Stomach (tissue), 9 donors: ENCODE data around the gene LITAFD. TPM values are rescaled to one million over a fixed set of nuclear protein-coding genes. Genes with fewer than 3 reads are reported as not detected.

Experiments used
- DNase-seq, 2 donors: peaks; one replicate each; pipeline versions ENCODE4 v3.0.0 to v3.0.0-alpha.2; 2013 to 2019
- H3K27ac ChIP-seq, 5 donors: fragments of 200-600 bp in 4 of 5; sonication (generic) in 4 of 5; one replicate each; pipeline ENCODE4 v1.5.1; 2013 to 2019; ENCODE audit warnings: mild to moderate bottlenecking in 1 of 5, moderate library complexity in 1 of 5
- H3K27me3 ChIP-seq, 3 donors: fragments of 200-600 bp; sonication (generic); one replicate each; pipeline ENCODE4 v1.5.1; 2017 to 2019; ENCODE audit warnings: mixed run types in 1 of 3
- H3K36me3 ChIP-seq, 4 donors: fragments of 200-600 bp; sonication (generic); 1 replicate in 3 of 4; 2 replicates in 1 of 4; pipeline ENCODE4 v1.5.1; 2016 to 2019
- H3K4me1 ChIP-seq, 4 donors: fragments of 200-600 bp; sonication (generic); one replicate each; pipeline ENCODE4 v1.5.1; 2016 to 2019
- H3K4me3 ChIP-seq, 4 donors: fragments of 200-600 bp; sonication (generic) in 3 of 4; one replicate each; pipeline ENCODE4 v1.5.1; 2016 to 2019; ENCODE audit warnings: mild to moderate bottlenecking in 1 of 4
- H3K9me3 ChIP-seq, 4 donors: fragments of 200-600 bp; sonication (generic); one replicate each; pipeline ENCODE4 v1.5.1; 2016 to 2019
- EP300 ChIP-seq: sonication (generic); formaldehyde crosslinking; IDR thresholded peaks from one replicate; pipeline ENCODE4 v1.6.1; 2017; ENCODE audit warnings: antibody characterized with exemption
- POLR2A ChIP-seq, 4 donors: fragments of 450-650 bp; IDR thresholded peaks; one replicate each; pipeline ENCODE4 v1.6.1; 2016; ENCODE audit warnings: antibody characterized with exemption in 4 of 4, control low read depth in 2 of 4, mild to moderate bottlenecking in 1 of 4, moderate library complexity in 1 of 4
- POLR2AphosphoS5 ChIP-seq, 3 donors: sonication (generic); formaldehyde crosslinking; IDR thresholded peaks; one replicate each; pipeline ENCODE4 v1.6.1; 2016; ENCODE audit warnings: antibody characterized with exemption in 3 of 3
- WGBS, 5 donors: extraction: QIAGEN DNeasy Blood & Tissue Kit in 3 of 5; methylation state at CpG; one replicate each; pipeline versions ENCODE4 v1.1.5 to v1.1.7; 2013 to 2018; 5-methylcytosine and 5-hydroxymethylcytosine counted together
- intact Hi-C: fragments of 100-400 bp; cut with DNase I; formaldehyde crosslinking; loops from one replicate; pipeline ENCODE4 v1.15.1; 2023; ENCODE audit warnings: low total_unique reads
- polyA plus RNA-seq, 3 donors: library from polyadenylated mRNA; stranded (reverse); fragments of 200-250 nt; gene quantifications; one replicate each; pipeline ENCODE4 v1.2.3, GENCODE V29; 2013
- total RNA-seq, 5 donors: library from RNA; depleted of rRNA; stranded (reverse); fragments of >200 nt; gene quantifications; one replicate each; pipeline versions ENCODE4 v1.1.0 to v1.2.3, GENCODE V29; 2014 to 2016
- TF ChIP-seq, protein P1 (sequence below), 7 experiments: fragments of 450-650 bp in 4 of 7; fragments of 200-600 bp in 3 of 7; sonication (generic) in 3 of 7; IDR thresholded peaks; one replicate each; pipeline ENCODE4 v1.5.1; 2016 to 2019; ENCODE audit warnings: antibody characterized with exemption in 7 of 7, control low read depth in 2 of 7, mild to moderate bottlenecking in 1 of 7
- donor health status: healthy with polysubstance abuse.
- donor health status: Bipolar disorder and iron deficiency.
- donor health status: healthy.

Gene LITAFD
- total and polyA plus RNA-seq, 8 donors = not detected

DNA sequence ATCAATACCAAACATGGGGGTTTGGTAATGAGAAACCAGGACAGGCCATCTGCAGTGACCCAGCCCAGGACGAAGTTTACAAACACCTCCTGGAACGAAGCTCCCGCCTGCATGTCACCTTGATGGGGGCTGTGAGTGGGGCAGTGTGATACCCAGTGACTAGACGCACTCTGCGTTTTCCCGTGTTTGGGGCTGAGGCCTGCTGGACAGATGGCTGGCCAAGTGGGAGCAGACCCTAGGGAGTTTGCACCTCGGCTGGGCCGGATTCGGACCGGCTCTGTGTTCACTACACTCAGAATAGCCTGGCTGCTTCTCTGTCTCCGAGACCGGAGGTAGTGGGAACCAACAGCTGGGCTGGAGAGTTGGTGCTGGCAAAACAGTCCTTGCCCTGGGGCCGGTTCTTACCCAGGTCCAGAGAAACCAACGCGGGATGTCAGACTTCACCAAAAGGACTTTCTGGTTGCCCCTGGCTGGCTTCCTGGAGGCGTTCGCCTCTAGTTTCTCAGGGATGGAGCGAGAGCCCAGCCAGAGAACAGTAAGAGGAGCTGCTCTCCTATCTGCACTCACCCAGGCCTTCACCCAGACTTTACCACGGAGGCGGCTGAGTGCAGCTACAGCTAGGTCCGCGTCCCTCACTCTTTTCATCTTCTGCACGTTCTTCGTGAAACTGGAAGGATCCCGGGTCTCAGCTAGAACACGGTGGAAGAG, 33.8 kb upstream of the LITAFD start:
- intact Hi-C loops = no loop called here
- H3K4me1 ChIP-seq = peaks cover 5 to 37% (median 19%) of the 10 kb centered on the region in 4 donors
- no peaks in the 10 kb centered on the region for H3K27me3 ChIP-seq
- no peak overlapping the region for H3K27ac ChIP-seq
- H3K36me3 ChIP-seq = peaks cover 14 to 75% (median 66%) of the 10 kb centered on the region in 4 donors
- H3K4me3 ChIP-seq = no peak overlapping the region
- no peak for DNase-seq
- TF ChIP-seq, protein P1, sequence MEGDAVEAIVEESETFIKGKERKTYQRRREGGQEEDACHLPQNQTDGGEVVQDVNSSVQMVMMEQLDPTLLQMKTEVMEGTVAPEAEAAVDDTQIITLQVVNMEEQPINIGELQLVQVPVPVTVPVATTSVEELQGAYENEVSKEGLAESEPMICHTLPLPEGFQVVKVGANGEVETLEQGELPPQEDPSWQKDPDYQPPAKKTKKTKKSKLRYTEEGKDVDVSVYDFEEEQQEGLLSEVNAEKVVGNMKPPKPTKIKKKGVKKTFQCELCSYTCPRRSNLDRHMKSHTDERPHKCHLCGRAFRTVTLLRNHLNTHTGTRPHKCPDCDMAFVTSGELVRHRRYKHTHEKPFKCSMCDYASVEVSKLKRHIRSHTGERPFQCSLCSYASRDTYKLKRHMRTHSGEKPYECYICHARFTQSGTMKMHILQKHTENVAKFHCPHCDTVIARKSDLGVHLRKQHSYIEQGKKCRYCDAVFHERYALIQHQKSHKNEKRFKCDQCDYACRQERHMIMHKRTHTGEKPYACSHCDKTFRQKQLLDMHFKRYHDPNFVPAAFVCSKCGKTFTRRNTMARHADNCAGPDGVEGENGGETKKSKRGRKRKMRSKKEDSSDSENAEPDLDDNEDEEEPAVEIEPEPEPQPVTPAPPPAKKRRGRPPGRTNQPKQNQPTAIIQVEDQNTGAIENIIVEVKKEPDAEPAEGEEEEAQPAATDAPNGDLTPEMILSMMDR (IDR thresholded peaks at IDR 0.05) = no peak
- TF ChIP-seq POLR2AphosphoS5 (IDR thresholded peaks at IDR 0.05) = no peak
- no peak for TF ChIP-seq EP300
- no peak for TF ChIP-seq POLR2A (IDR thresholded peaks at IDR 0.05)
- 87 to 90% (median 89%) methylated on average over 24 to 26 of the region's 26 CpGs for WGBS, 5 donors
- H3K9me3 ChIP-seq = no peaks in the 10 kb centered on the region

DNA sequence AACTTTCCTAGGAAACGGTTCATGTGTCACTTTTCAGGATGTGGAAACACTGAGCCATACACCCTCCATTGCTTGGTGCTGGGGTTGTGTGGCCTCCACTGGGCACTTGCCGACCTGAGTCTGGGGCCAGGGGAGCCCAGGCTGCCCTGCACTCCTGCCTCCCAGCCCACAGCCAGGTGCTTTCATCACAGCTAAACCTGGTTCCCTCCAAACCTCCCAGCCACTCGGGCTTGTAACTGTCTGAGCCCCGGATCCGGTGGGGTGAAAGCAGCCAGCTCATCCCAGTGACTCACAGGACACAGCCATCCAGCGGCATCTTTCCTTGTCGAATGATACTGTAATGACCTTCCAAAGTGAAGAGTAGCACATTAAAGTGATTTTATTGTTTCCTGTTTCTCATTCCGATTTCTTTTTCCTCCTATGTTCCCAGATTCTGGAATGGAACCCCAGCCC, 33.2 kb upstream of the LITAFD start:
- H3K4me1 ChIP-seq = peaks cover 5 to 42% (median 22%) of the 10 kb centered on the region in 4 donors
- no peak overlapping the region for H3K4me3 ChIP-seq
- H3K27ac ChIP-seq = peak overlapping the region in 1 of 5 donors; percentile 9
- DNase-seq = no peak
- WGBS, 5 donors = 69 to 83% (median 79%) methylated on average over 8 of the region's 8 CpGs
- TF ChIP-seq POLR2A (IDR thresholded peaks at IDR 0.05) (no peak), EP300 (no peak), POLR2AphosphoS5 (IDR thresholded peaks at IDR 0.05) (no peak)
- TF ChIP-seq, protein P1 (IDR thresholded peaks at IDR 0.05) = no peak
- intact Hi-C loops = no loop called here
- no peaks in the 10 kb centered on the region for H3K9me3 ChIP-seq
- no peaks in the 10 kb centered on the region for H3K27me3 ChIP-seq
- peaks cover 18 to 81% (median 72%) of the 10 kb centered on the region in 4 donors for H3K36me3 ChIP-seq

DNA sequence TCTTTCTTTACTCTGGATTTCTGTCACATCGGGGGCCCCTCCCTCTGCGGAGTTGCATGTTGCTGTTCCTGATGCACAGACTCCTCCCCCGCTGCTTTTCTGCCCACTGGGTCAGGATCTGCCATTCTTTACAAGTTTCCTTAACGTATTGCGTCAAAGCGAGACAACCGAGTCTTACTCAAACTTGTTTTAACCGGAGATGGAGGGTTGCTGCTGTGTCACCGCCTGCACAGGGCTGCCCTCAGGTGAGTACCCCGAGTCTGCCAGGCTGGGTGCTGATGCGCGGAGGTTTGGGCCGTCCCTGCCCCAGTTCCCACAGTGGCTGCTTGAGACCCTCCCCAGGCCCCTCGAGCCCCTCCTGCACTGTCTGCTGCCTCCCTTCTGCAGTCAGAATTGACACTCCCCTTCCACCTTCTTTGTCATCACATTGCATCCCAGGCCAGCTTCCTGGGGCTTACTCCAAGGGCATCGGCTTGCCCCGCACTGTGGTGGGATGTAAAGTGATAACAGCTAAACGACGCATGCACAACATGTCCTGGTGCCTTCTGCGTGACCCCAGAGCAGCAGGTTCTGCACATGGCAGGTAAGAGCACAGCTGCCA, 32.6 kb upstream of the LITAFD start:
- Histone ChIP-seq H3K27ac (peak overlapping the region in 3 of 5 donors; percentile 9 to 53 (median 46)), H3K36me3 (peaks cover 24 to 87% (median 78%) of the 10 kb centered on the region in 4 donors), H3K4me3 (no peak overlapping the region), H3K9me3 (no peaks in the 10 kb centered on the region), H3K27me3 (no peaks in the 10 kb centered on the region), H3K4me1 (peaks cover 5 to 45% (median 23%) of the 10 kb centered on the region in 4 donors)
- TF ChIP-seq EP300 (no peak), POLR2AphosphoS5 (IDR thresholded peaks at IDR 0.05) (no peak), POLR2A (IDR thresholded peaks at IDR 0.05) (no peak)
- TF ChIP-seq, protein P1 (IDR thresholded peaks at IDR 0.05) = no peak
- 81 to 90% (median 84%) methylated on average over 14 to 19 of the region's 19 CpGs for WGBS, 5 donors
- DNase-seq = no peak
- intact Hi-C loops = no loop called here

DNA sequence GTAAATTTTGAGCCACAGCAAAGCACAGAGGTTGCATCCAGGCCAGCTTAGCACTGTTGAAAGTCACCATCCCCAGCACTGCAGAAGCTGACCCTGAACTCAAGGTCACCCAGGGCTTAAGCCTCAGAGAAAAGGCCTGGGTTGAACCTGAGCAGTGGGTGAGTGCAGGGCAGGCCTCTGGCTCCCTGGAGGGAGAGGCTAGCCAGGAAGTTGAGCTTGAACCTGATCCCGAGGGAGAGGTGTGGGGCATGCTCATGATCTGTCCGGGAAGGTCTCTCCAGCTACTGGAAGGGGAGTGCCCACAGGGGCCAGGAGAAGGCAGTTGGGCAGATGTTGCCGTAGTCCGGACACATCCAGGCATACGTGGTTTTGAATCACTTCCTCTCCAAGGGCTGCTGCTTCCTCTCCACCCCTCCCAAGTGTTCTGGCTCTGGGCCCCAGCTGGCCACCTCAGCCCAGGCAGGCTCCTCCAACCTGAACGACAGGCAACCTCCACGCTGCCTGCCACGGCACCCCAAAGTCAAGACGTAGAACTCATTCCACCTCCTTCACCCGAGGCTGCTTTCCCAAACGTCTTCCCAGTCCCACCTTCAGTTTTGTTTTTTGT, 31.8 kb upstream of the LITAFD start:
- Histone ChIP-seq H3K27me3 (no peaks in the 10 kb centered on the region), H3K4me1 (peaks cover 5 to 45% (median 23%) of the 10 kb centered on the region in 4 donors), H3K9me3 (no peaks in the 10 kb centered on the region), H3K36me3 (peaks cover 32 to 95% (median 86%) of the 10 kb centered on the region in 4 donors), H3K27ac (peak overlapping the region in 3 of 5 donors; percentile 9 to 53 (median 46)), H3K4me3 (no peak overlapping the region)
- intact Hi-C loops = no loop called here
- no peak for DNase-seq
- TF ChIP-seq POLR2A (IDR thresholded peaks at IDR 0.05) (no peak), POLR2AphosphoS5 (IDR thresholded peaks at IDR 0.05) (peak in 2 of 3 donors; percentile 38 to 45), EP300 (peak; percentile 32)
- 46 to 63% (median 59%) methylated on average over 8 to 11 of the region's 11 CpGs for WGBS, 5 donors
